RWPE2 (cell line): ENCODE measurements around the gene ERCC2.

Experiments
- ATAC-seq: fragments of 200-7000 bp; cut with Tn5 transposase; 3 replicates; pipeline ENCODE4 v1.9.1; 2021; ENCODE audit warnings: low read depth
- DNase-seq: peaks from one replicate; pipeline ENCODE4 v3.0.0-alpha.2; 2020; ENCODE audit warnings: low spot score
- H3K27ac ChIP-seq: fragments of 450-650 bp; 2 replicates; pipeline ENCODE4 v1.5.1; 2017; ENCODE audit warnings: mild to moderate bottlenecking; ENCODE audit not compliant: poor library complexity, severe bottlenecking
- H3K27me3 ChIP-seq: fragments of 250-450 bp; sonication (Bioruptor Pico); 2 replicates; pipeline ENCODE4 v1.5.1; 2021; ENCODE audit warnings: mild to moderate bottlenecking, moderate library complexity; ENCODE audit not compliant: insufficient read depth, poor library complexity, severe bottlenecking
- H3K36me3 ChIP-seq: fragments of 250-450 bp; sonication (Bioruptor Pico); 2 replicates; pipeline ENCODE4 v1.5.1; 2020; ENCODE audit warnings: low read depth, mild to moderate bottlenecking, moderate library complexity
- H3K4me1 ChIP-seq: fragments of 250-450 bp; sonication (Bioruptor Pico); 2 replicates; pipeline ENCODE4 v1.5.1; 2021; ENCODE audit warnings: mild to moderate bottlenecking, moderate library complexity; ENCODE audit not compliant: insufficient read depth, poor library complexity, severe bottlenecking
- H3K4me3 ChIP-seq: fragments of 250-450 bp; sonication (Bioruptor Pico); 2 replicates; pipeline ENCODE4 v1.5.1; 2021; ENCODE audit warnings: mild to moderate bottlenecking, moderate library complexity; ENCODE audit not compliant: severe bottlenecking
- H3K9me3 ChIP-seq: fragments of 250-450 bp; sonication (Bioruptor Pico); 2 replicates; pipeline ENCODE4 v1.5.1; 2021; ENCODE audit warnings: mild to moderate bottlenecking, moderate library complexity; ENCODE audit not compliant: severe bottlenecking
- TF ChIP-seq, protein P1 (sequence below): fragments of 450-650 bp; IDR thresholded peaks from one replicate; pipeline ENCODE4 v1.5.1; 2017; ENCODE audit warnings: mild to moderate bottlenecking, moderate library complexity; ENCODE audit not compliant: poor library complexity, severe bottlenecking

The ERCC2 gene

DNA sequence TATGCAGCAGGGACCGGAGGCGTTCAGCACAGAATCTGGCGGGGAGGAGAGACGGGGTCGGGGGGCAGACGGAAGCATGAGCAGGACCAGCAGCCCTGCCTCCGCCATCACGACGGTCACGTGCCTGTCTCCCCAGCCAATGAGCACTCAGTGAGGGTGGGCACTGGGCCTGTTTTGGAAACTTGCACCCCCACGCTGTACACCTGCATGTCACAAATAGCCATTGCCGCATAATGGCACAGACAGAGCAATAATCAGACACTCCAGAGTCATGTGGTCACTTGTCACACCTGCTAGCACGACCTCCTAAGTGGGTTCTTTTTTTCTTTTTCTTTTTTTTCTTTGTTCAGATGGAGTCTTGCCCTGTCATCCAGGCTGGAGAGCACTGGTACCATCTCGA is 8.8 kb downstream of the ERCC2 start:
- TF ChIP-seq, protein P1, sequence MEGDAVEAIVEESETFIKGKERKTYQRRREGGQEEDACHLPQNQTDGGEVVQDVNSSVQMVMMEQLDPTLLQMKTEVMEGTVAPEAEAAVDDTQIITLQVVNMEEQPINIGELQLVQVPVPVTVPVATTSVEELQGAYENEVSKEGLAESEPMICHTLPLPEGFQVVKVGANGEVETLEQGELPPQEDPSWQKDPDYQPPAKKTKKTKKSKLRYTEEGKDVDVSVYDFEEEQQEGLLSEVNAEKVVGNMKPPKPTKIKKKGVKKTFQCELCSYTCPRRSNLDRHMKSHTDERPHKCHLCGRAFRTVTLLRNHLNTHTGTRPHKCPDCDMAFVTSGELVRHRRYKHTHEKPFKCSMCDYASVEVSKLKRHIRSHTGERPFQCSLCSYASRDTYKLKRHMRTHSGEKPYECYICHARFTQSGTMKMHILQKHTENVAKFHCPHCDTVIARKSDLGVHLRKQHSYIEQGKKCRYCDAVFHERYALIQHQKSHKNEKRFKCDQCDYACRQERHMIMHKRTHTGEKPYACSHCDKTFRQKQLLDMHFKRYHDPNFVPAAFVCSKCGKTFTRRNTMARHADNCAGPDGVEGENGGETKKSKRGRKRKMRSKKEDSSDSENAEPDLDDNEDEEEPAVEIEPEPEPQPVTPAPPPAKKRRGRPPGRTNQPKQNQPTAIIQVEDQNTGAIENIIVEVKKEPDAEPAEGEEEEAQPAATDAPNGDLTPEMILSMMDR, result no peak
- H3K4me1 ChIP-seq, result no peaks in the 10 kb centered on the region
- no peaks in the 10 kb centered on the region for H3K9me3 ChIP-seq
- DNase-seq (no peak), ATAC-seq (no peak)
- no peaks in the 10 kb centered on the region for H3K27me3 ChIP-seq
- H3K27ac ChIP-seq, result no peak overlapping the region
- peaks cover 89% of the 10 kb centered on the region for H3K36me3 ChIP-seq
- H3K4me3 ChIP-seq, result no peak overlapping the region

DNA sequence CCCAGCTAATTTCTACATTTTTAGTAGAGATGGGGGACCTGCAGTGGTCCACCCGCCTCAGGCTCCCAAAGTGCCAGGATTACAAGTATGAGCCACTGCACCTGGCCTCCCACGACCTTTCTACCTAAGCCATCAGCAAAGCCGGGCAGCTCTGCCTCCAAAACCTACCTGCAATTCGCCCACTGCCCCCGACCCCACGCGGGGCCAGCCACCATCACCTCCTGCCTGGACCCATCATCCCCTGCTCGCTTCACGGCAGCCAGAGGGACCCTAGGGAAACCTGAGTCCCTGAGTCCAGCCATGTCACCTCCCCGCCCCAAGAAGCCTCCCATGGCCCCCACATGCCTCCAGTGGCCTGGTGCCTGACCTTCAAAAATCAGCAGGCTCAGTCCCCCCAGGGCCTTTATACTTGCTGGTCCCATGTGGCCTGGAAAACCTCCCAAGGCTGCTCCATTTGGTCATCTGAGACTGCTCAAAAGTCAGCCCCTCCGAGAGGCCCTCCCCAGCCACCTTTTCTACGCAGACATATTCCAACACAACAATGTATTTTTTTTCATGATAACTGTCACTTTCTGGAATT is 12.1 kb downstream of the ERCC2 start:
- no peak overlapping the region for H3K27ac ChIP-seq
- ATAC-seq (no peak), DNase-seq (no peak)
- TF ChIP-seq, protein P1, result no peak
- peaks cover 95% of the 10 kb centered on the region for H3K36me3 ChIP-seq
- no peaks in the 10 kb centered on the region for H3K9me3 ChIP-seq
- no peaks in the 10 kb centered on the region for H3K4me1 ChIP-seq
- H3K27me3 ChIP-seq, result no peaks in the 10 kb centered on the region
- no peak overlapping the region for H3K4me3 ChIP-seq

- peaks cover 89% of the 10 kb centered on the region for H3K36me3 ChIP-seq
- H3K4me1 ChIP-seq, result no peaks in the 10 kb centered on the region
- H3K9me3 ChIP-seq, result no peaks in the 10 kb centered on the region
- DNase-seq (no peak), ATAC-seq (no peak)
- no peak overlapping the region for H3K27ac ChIP-seq
- H3K4me3 ChIP-seq, result no peak overlapping the region
- no peaks in the 10 kb centered on the region for H3K27me3 ChIP-seq
- TF ChIP-seq, protein P1, result no peak
Observed at GRCh38 chr19:45357445-45357783, 13.0 kb downstream of the ERCC2 start.

GRCh38 chr19:45356760-45357444 is 13.5 kb downstream of the ERCC2 start:
- Histone ChIP-seq H3K9me3 (no peaks in the 10 kb centered on the region), H3K4me3 (no peak overlapping the region), H3K27me3 (no peaks in the 10 kb centered on the region), H3K4me1 (no peaks in the 10 kb centered on the region), H3K27ac (no peak overlapping the region), H3K36me3 (peaks cover 84% of the 10 kb centered on the region)
- TF ChIP-seq, protein P1, result no peak
- ATAC-seq (no peak), DNase-seq (no peak)

DNA sequence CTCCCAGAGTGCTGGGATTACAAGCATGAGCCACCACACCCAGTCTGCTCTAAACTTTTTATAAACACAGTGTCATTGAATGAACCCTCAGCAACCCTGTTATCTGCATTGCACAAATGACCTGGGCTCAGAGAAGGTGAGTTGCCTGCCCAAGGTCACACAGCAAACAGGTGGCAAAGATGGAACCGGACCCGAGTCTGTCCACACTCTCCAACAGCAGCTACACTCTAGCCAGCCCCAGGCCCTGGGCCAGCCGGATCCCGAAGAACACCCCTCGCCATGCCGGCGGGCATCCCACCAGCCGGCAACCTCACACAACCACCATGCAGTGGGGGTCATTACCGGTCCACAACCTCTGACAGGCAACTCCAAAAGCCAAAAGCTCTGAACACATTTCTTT is 14.5 kb downstream of the ERCC2 start:
- no peak overlapping the region for H3K27ac ChIP-seq
- no peak for DNase-seq
- H3K36me3 ChIP-seq, result peaks cover 84% of the 10 kb centered on the region
- no peak overlapping the region for H3K4me3 ChIP-seq
- TF ChIP-seq, protein P1, result no peak
- no peaks in the 10 kb centered on the region for H3K27me3 ChIP-seq
- no peaks in the 10 kb centered on the region for H3K9me3 ChIP-seq
- H3K4me1 ChIP-seq, result no peaks in the 10 kb centered on the region
- ATAC-seq, result no peak
